ENCODE results near the gene KRT4. TPM values are rescaled to one million over a fixed set of nuclear protein-coding genes. Genes with fewer than 3 reads are reported as not detected.
"Not testable (repeated sequence)": the region's sequence is repeated elsewhere in the genome, so short reads cannot be mapped to it uniquely, and the experiment has no call there.

KRT4 gene
- total RNA-seq, 3 donors from 2014 or later (not counting 1 experiment from before 2014, with no cell fraction given), result not detected

DNA sequence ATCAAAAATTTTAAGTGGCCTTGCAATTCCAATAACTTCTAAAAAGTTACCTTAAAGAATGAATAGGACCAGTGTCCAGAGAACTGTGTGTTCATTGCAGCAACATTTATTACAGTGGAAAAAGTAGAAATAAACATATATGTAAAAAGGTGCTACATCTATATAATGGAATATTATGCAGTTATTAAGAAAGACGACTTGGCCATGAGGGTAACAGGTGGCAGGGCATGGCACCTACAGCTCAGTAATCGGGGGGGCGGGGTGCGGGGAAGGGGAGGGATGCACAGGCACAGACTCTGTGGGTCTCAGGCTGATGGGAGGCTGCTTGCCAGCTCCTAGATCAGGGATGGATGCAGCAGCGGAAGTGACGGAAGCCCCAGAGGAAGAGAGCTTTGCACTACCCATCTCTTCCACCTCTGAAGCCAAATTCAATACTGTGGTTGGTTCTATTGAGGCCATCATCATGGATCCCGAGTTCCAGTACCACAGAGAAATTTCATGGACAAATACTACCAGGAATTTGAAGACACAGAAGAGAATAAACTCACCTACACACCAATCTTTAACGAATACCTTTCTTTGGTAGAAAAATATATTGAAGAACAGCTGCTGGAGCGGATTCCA lies 50.8 kb downstream of the KRT4 start:
- Histone ChIP-seq H3K27ac (ENCODE audit: low read length) (no peak overlapping the region), H3K4me1 (ENCODE audit: control insufficient read depth, insufficient read depth, low read length) (no peaks in the 10 kb centered on the region), H3K27me3 (ENCODE audit: control insufficient read depth, insufficient read depth, low read length) (no peaks in the 10 kb centered on the region), H3K4me3 (ENCODE audit: low read length) (no peak overlapping the region), H3K36me3 (ENCODE audit: control insufficient read depth, insufficient read depth, low read length) (no peaks in the 10 kb centered on the region), H3K9me3 (ENCODE audit: control insufficient read depth, insufficient read depth, low read length) (peaks cover 20% of the 10 kb centered on the region)
- no peaks in the 10 kb centered on the region for H3K36me3 Mint-ChIP-seq
- no peak for ATAC-seq
- peaks cover 0 to 13% of the 10 kb centered on the region in 2 donors for H3K27me3 Mint-ChIP-seq (ENCODE audit: low read depth in 2 of 2)
- intact Hi-C loops (cut with micrococcal nuclease), result no loop called here
- H3K9me3 Mint-ChIP-seq, result peaks cover 2 to 7% of the 10 kb centered on the region in 2 donors
- TF ChIP-seq, protein P1, sequence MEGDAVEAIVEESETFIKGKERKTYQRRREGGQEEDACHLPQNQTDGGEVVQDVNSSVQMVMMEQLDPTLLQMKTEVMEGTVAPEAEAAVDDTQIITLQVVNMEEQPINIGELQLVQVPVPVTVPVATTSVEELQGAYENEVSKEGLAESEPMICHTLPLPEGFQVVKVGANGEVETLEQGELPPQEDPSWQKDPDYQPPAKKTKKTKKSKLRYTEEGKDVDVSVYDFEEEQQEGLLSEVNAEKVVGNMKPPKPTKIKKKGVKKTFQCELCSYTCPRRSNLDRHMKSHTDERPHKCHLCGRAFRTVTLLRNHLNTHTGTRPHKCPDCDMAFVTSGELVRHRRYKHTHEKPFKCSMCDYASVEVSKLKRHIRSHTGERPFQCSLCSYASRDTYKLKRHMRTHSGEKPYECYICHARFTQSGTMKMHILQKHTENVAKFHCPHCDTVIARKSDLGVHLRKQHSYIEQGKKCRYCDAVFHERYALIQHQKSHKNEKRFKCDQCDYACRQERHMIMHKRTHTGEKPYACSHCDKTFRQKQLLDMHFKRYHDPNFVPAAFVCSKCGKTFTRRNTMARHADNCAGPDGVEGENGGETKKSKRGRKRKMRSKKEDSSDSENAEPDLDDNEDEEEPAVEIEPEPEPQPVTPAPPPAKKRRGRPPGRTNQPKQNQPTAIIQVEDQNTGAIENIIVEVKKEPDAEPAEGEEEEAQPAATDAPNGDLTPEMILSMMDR (IDR thresholded peaks at IDR 0.05), result no peak
- no peak overlapping the region for H3K4me3 Mint-ChIP-seq
- no peak overlapping the region for H3K27ac Mint-ChIP-seq
- no peaks in the 10 kb centered on the region for H3K4me1 Mint-ChIP-seq
- DNase-seq, result no peak
- WGBS (ENCODE audit: insufficient coverage), result 79% methylated on average over 9 of the region's 9 CpGs

DNA sequence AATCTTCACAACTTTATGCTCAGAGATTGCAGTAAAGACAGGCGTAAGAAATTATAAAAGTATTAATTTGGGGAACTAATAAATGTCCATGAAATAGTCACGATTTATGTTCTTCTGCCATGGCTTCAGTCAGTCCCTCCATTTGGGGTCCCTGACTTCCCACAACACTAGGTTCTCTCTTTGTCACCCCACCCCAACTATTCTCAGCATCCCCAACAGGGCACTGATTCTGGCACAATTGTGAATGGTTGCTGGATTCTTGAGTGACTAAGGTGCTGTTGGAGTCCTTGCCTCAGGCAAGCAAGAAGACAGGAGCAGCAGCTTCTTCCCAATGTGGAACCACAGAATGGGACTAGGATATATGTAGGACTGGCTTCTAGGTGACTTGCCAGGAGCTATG lies 52.1 kb downstream of the KRT4 start:
- Mint-ChIP-seq H3K36me3 (no peaks in the 10 kb centered on the region), H3K9me3 (peaks cover 2 to 7% of the 10 kb centered on the region in 2 donors), H3K4me3 (no peak overlapping the region), H3K27ac (no peak overlapping the region), H3K4me1 (no peaks in the 10 kb centered on the region), H3K27me3 (ENCODE audit: low read depth in 2 of 2) (peaks cover 0 to 13% of the 10 kb centered on the region in 2 donors)
- Histone ChIP-seq H3K36me3 (ENCODE audit: control insufficient read depth, insufficient read depth, low read length) (no peaks in the 10 kb centered on the region), H3K27ac (ENCODE audit: low read length) (no peak overlapping the region), H3K27me3 (ENCODE audit: control insufficient read depth, insufficient read depth, low read length) (peaks cover 2% of the 10 kb centered on the region), H3K9me3 (ENCODE audit: control insufficient read depth, insufficient read depth, low read length) (peaks cover 20% of the 10 kb centered on the region), H3K4me3 (ENCODE audit: low read length) (no peak overlapping the region), H3K4me1 (ENCODE audit: control insufficient read depth, insufficient read depth, low read length) (no peaks in the 10 kb centered on the region)
- DNase-seq (no peak), ATAC-seq (no peak)
- 83% methylated on average over 2 of the region's 2 CpGs for WGBS (ENCODE audit: insufficient coverage)
- intact Hi-C loops (cut with micrococcal nuclease), result no loop called here
- TF ChIP-seq, protein P1 (IDR thresholded peaks at IDR 0.05), result no peak

DNA sequence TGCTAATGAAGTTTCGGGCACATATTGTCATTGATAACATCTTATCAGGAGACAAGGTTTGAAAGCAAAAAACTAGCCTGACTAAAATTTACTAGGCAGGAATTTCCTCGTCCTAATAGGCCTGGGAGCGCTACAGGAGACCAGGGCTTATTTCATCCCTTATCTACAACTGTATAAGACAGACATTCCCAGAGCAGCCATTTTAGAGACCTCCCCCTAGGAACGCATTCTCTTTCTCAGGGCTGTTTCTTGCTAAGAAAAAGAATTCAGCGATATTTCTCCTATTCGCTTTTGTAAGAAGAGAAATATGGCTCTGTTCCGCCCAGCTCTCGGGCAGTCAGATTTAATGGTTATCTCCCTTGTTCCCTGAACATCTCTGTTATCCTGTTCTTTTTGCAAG lies 52.7 kb downstream of the KRT4 start:
- WGBS (ENCODE audit: insufficient coverage), result 94% methylated on average over 8 of the region's 8 CpGs

DNA sequence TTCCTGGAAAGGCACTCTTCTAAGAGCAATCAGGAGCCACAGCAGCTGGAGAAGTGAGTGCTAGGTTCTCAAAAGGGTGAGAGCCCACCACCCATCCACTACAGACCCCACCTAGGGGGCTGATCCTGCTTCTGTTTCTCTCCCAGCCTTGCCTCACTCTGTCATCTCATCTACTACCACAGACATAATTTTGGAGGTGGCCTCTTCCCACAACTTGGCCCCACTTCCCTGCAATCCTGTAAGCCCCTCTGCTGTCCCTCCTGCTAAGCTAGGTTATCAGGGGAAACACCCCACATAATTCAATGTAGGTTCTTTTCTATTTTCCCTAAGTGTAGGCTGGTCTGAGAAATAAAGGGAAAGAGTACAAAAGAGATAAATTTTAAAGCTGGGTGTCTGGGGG lies 53.3 kb downstream of the KRT4 start:
- Histone ChIP-seq H3K36me3 (ENCODE audit: control insufficient read depth, insufficient read depth, low read length) (no peaks in the 10 kb centered on the region), H3K9me3 (ENCODE audit: control insufficient read depth, insufficient read depth, low read length) (peaks cover 20% of the 10 kb centered on the region), H3K4me1 (ENCODE audit: control insufficient read depth, insufficient read depth, low read length) (no peaks in the 10 kb centered on the region), H3K27ac (ENCODE audit: low read length) (no peak overlapping the region), H3K4me3 (ENCODE audit: low read length) (no peak overlapping the region), H3K27me3 (ENCODE audit: control insufficient read depth, insufficient read depth, low read length) (peaks cover 2% of the 10 kb centered on the region)
- Mint-ChIP-seq H3K27ac (no peak overlapping the region), H3K27me3 (ENCODE audit: low read depth in 2 of 2) (peaks cover 0 to 8% of the 10 kb centered on the region in 2 donors), H3K36me3 (no peaks in the 10 kb centered on the region), H3K4me1 (no peaks in the 10 kb centered on the region), H3K9me3 (peaks cover 2 to 7% of the 10 kb centered on the region in 2 donors), H3K4me3 (no peak overlapping the region)
- intact Hi-C loops (cut with micrococcal nuclease), result no loop called here
- ATAC-seq, result no peak
- TF ChIP-seq, protein P1 (IDR thresholded peaks at IDR 0.05), result no peak
- DNase-seq, result no peak

More for the DNA sequence above, 52.7 kb downstream of the KRT4 start:
- H3K9me3 Mint-ChIP-seq; H3K27ac ChIP-seq (ENCODE audit: low read length); H3K36me3 ChIP-seq (ENCODE audit: control insufficient read depth, insufficient read depth, low read length); DNase-seq; H3K4me1 ChIP-seq (ENCODE audit: control insufficient read depth, insufficient read depth, low read length); H3K4me3 Mint-ChIP-seq; H3K27ac Mint-ChIP-seq; H3K36me3 Mint-ChIP-seq; H3K27me3 ChIP-seq (ENCODE audit: control insufficient read depth, insufficient read depth, low read length); ATAC-seq; H3K4me3 ChIP-seq (ENCODE audit: low read length); H3K4me1 Mint-ChIP-seq; intact Hi-C loops (cut with micrococcal nuclease): not testable (repeated sequence)
- H3K9me3 ChIP-seq (ENCODE audit: control insufficient read depth, insufficient read depth, low read length), result peaks cover 20% of the 10 kb centered on the region
- H3K27me3 Mint-ChIP-seq (ENCODE audit: low read depth in 2 of 2), result peaks cover 0 to 10% of the 10 kb centered on the region in 2 donors

All from natural killer cell (primary cell).